ENCODE results near the gene ETFBKMT.

Gene ETFBKMT, protein sequence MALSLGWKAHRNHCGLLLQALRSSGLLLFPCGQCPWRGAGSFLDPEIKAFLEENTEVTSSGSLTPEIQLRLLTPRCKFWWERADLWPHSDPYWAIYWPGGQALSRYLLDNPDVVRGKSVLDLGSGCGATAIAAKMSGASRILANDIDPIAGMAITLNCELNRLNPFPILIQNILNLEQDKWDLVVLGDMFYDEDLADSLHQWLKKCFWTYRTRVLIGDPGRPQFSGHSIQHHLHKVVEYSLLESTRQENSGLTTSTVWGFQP

DNA sequence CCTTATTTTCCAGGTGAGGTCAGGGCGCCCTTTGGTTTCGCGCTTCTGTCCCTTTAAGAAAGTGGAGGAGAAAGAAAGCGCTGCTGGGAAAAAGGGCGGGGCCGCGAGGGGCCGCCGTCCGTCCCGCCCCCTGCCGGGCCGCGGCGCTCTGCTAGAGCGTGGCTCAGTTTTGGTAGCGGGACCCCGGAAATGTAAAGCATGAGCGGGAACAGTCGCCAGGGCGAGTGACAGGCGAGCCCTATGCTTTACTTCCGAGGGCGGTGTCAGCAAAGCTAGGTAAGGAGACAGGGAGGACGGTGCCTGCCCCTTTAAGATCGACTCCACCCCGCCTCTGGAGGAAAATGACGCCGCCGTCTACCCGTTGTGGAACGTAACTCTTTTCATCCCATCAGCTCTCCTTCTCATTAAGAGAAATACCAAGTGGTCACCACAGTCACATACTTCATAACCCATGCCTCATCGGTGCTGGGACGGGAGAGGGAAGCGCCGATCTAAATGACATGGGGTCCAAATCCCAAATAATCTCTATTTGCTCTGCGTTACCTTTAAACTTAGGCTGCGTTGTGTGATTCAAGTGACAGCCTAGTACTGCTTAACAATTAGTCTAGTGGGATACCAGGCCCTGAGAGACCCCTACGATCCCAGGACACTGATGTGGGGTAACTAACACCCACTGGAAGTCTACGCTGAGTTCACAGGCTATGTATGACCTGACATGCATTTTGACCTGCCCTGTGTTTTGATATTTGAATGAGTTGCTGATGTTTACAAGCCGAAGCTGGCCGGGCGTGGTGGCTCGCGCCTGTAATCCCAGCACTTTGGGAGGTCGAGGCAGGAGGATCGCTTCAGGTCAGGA is at the start of gene ETFBKMT:
Gene ETFBKMT (plus strand): TSS at position 602 of the 856 bp plus-strand sequence. CDS start 2,266 bp downstream, outside the sequence.
- peak; percentile 43 for DNase-seq

DNA sequence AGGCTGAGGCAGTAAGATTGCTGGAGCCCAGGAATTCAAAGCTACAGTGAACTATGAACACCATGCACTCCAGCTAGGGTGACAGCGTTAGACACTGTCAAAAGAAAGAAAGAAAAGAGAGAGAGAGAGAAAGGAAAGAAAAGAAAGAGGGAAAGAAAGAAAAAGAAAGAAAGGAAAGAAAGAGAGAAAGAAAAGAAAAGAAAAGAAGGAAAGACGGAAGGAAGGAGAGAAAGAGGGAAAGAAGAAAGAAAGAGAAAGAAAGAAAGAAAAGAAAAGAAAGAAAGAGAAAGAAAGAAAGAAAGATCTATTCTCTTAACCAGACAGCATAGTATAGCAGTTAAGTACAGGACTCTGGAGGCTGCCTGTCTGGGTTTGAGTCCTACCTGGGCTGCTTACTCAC is 46.7 kb upstream of the ETFBKMT start:
- DNase-seq: no peak

DNA sequence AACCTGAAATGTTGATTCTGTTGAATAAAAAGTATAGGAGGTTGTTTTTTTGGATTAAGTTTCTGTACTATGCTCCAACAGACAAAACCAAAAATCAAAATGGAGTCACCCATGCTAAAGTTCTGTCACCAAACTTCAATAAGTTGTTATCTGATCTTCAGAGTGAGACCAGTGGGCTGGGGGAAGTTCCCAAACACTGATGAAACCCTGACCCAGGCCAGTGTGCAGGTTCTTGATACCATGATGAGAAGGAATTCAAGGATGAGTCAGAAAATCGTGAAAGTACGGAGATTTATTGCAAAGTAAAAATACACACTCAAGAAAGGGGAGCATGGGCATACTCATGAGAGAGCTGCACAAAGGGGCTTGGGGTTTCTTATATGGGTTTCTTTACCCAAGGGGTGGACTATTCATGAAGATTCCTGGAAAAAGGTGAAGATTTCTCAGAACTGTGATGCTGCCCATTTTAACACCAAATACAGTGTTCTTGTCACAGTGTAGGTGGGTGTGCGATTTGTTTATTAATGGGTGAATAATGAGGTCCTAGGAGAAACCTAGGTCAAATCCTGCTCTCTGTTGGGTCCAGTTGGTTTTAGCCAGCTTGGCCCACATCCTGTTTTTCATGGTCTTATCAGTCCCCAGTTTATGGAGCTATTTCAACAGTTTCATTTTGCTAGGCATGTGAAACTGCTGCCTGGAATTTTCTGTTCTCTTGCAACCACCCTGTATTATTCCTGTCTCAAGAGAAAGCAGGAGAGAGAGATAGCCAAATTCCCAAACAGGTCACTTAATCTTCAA is 41.1 kb upstream of the ETFBKMT start:
- DNase-seq: no peak

DNA sequence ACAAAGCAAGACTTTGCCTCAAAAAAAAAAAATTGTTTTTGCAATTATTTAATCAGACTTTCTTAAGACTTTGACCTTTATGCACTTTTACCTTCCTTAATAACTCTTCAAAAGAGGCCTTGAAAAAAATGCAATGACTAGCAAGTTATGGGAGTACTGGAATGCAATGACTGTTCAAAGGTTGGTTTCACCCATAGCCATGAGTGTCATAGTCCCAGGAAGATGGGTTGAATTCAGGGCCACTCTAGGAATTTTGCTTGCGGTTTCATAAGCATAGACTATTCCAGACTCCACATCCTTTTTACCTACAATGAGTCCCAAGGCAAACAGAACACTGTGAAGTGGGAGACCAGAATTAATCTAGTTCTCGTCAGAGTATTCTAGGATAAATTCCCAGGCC is 39.2 kb upstream of the ETFBKMT start:
- no peak for DNase-seq

DNA sequence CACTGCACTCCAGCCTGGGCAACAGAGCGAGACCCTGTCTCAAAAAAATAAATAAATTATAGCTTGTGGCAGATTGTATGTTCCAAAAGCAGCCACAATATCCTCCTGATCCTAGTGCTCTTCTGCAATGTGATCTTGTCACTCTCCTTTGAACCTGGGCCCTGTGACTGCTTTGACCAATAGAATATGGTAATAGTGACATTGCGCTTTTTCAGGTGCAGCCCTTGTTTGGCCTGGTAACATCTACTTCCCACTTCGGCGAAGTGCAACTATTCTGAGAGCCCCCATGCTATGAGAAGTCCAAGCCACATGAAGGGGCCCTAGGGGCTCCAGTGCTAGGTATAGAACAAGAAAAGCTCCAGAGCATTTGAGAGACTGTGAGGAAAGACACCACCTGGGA is 37.5 kb upstream of the ETFBKMT start:
- DNase-seq: no peak

DNA sequence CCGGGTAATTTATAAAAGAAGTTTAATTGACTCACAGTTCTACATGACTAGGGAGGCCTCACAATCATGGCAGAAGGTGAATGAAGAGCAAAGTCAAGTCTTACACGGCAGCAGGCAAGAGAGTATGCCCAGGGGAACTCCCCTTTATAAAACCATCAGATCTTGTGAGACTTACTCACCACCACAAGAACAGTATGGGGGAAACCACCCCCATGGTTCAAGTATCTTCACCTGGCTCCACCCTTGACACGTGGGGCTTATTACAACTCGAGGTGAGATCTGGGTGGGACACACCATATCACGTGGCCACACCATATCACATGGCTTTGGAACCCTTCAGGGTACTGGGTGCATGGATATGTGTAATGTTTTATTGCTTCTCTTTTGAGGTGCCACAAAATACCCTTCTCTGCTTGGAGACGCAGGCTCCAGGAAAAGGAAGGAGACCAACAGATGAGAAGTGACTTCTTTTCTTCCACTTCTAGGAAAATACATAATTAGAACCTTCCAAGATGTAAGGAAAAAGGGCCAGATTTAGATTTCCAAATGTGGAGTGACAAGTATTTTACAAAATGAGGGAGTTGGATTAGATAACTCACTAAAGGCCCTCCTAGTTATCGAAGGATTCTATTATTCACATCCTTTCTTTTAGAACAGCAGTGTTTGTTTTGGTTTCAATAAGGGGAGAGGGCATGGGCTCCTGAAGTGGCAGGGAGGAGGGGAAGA is 33.1 kb upstream of the ETFBKMT start:
- no peak for DNase-seq

DNA sequence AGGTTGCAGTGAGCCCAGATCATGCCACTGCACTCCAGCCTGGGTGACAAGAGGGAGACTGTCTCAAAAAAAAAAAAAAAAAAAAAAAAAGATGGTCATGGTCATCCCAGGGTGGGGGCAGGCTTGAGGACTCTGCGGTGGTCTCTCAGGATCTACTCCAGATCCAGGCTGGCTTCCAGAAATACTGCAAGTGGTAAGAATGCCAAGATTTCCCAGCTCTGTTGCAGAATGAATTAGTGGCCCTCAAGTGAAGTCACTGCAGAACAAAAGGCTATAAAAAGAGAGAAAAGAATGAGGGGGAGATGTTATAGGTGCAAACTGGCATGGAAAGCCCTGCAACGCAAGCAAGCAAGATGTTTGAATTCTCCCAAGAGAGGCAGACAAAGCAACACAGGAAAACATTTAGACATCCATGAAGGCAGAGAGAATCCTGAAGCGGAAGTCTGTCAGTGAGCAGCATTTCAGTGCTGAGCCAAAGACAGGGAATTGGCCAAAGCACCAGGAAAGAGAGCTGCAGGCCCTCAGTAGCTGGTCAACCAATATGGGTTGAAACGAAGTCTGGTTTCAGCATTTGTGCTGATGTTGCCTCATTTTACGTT is 31.9 kb upstream of the ETFBKMT start:
- no peak for DNase-seq

DNA sequence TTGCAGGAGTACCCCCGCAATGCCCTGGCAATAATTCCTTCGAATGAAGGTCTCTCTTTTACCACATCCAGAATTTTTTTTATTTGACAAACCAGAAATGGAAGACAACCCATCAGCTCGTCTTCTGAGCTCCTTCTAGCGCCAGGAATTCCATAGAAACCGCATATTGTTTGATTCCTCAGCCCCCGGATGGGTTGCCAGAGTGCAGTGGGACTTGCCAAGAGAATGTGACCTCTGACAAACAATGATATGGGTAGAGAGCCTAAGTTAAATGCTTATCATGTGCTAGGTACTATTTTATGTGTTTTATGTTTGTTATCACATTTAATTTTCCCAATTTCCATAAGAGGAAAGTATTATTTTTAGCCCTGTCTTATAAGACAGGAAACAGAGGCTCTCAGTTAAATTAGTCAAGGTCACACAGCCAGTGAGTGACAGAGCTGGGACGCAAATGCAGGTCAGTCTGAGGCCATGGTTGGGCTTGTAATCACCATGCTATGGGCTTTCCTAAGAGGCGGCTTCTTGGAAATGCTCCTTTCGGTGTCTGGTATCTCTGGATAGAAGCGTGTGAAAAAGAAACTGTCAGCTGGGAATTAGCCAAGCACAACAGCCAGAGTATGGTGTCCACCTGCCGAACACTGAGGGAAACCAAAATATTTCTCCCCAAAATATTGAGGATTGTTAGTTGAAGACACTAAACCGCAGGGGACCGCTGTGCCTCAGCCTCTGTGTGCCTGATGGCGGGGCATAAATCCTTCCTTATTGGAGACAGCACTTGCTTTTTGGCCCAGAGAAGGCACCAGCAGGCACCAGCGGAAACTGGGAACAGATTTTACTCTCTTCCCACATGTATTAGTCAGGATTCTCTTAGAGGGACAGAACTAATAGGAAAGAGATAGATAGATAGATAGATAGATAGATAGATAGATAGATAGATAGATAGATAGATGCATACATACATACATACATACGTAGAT is 29.4 kb upstream of the ETFBKMT start:
- DNase-seq: no peak

DNA sequence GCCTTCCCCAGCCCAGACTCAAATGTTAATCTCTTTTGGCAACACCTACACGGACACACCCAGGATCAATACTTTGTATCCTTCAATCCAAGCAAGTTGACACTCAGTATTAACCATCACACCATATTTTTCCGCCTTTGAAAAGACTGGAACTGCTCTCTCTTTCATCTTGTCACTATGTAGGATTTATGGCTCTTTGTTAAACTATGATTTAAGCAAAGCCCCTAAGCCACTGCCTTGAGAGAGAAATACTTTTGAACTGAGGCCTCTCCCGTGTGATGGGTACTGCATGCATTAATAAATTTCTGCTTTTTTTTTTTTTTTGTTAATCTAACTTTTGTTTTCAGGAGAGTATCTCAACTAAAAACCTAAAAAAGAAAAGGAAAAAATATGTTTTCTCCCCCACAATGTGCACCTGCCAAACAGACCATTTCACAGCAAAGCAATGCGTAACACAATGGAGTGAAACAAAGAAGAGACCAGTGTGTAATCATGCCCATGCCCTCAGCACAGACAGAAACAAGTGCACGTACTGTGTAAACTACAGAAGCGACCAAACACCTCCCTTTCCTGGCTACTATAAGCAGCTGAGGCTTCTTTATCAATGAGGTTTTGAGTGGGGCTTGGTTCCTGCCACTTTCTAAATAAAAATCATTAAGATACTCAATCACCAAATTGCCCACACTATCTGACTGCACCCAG is 28.3 kb upstream of the ETFBKMT start:
- no peak for DNase-seq

DNA sequence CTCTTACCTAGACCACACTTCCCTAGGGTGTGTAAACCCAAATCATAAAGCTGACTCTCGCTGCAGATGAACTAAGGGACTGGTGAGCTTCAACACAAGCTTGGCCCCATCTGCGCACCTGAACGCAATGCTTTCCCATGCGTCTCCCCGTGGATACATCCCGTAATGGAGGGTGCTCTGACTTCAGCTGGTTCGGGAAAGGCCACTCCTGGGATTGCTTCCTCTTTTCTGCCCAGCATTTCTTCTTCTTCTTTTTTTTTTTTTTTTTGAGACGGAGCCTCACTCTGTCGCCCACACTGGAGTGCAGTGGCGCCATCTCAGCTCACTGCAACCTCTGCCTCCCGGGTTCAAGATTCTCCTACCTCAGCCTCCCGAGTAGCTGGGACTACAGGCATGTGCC is 27.7 kb upstream of the ETFBKMT start:
- no peak for DNase-seq

DNA sequence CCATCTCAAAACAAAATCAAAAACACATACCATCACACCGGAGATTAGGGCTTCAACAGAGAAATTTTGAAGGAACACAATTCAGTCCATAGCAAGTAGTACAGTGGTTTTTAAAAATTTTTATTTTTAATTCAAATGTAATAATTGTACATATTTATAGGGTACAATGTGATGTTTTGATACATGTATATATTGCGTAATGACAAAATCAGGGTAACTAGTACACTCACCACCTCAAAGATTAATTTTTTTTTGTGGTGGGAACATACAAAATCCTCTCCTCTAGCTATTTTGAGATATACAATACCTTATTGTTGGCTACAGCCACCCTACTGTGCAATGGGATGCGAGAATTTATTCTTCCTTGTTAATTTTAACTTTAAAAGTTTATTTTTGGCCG is 26.0 kb upstream of the ETFBKMT start:
- no peak for DNase-seq

DNA sequence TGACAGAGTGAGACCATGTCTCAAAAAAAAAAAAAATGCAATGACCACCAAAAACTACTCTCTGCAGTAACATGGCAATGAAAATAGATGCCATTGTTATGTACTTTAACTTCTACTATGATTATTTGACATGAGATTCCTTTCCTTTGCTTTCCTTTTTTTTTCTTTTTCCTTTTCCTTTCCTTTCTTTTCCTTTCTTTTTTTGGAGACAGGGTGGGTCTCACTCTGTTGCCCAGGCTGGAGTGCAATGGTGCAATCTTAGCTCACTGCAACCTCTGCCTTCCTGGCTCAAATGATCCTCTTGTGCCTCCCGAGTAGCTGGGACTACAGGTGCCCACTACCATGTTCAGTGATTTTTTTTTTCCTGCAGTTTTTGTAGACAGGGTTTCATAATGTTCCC is 24.9 kb upstream of the ETFBKMT start:
- no peak for DNase-seq

DNA sequence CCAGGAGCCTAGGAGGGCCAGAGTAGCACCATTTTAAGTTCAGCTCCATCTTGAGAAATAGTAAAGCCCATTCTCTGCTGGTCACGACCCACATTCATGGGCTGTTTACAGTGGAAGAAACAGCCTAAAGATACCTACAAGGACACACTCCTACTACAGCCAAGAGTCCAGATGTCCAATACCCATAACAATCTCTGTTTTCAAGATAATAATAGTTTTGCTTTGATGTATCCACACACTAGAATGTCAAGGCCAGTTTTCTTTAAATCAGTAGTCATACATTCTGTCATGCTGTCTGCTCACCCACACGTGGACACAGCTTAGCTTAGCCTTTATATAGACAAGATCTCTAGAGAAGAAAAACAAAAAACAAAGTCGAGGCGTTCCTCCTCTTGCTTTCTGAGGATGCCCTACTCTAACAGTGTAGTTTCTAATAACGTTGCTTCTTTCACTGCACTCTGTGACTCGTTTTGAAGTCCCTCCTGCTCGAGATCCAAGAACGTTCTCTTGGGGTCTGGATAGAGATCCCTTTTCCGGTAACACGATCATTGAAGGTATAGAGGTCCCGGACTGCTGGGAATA is 17.9 kb upstream of the ETFBKMT start:
- no peak for DNase-seq

DNA sequence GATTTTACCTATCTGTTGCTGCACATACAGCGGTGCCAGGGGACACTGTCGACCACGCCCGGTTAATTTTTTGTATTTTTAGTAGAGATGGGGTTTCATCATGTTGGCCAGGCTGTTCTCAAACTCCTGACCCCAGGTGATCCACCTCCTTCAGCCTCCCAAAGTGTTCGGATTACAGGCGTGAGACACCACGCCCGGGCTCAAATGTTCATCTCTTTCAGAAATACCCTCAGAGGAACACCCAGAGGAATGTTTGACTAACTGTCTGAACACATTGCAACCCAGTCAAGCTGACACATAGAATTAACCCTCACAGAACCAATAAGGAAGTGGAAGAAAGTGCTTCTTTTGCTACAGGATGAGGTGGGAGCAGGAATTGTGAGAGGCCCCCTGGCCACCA is 15.0 kb upstream of the ETFBKMT start:
- no peak for DNase-seq

DNA sequence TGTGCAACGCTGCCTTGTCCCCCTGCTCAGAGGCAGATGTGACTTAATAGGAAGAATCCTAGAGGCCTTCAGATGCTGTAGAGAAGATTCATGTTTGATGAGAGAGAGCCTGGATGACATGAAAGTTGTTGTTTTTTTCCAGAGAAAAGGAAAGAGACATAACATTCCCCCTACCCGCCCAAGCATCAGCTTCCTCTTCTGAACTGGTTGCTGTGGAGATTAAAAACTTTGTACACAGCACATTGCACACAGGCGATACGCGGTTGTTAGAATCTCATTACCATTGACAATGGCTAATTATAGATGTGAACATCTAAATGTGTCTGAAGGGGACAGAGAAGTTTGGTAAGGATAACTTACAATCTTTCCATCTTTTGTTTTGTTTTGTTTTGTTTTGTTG is 13.6 kb upstream of the ETFBKMT start:
- no peak for DNase-seq

DNA sequence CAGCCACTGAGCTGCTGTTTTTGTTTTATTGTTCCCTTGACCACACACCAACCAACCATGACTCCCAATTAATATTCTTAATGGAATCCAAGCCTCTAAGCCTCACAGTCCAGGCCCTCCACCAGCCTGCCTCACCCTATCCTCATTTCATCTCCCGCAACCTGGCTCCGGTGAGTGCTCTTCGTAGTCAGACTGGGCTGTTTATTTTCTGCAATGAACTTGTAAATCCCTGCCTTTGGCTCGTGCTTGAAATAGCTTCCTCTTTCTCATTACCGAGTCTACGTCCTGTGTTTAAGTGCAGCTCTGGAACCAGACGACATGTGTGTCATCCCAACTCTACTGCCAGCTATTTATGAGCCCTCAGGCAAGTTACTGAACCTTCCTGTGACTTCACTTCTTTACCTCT is 12.4 kb upstream of the ETFBKMT start:
- DNase-seq: no peak

DNA sequence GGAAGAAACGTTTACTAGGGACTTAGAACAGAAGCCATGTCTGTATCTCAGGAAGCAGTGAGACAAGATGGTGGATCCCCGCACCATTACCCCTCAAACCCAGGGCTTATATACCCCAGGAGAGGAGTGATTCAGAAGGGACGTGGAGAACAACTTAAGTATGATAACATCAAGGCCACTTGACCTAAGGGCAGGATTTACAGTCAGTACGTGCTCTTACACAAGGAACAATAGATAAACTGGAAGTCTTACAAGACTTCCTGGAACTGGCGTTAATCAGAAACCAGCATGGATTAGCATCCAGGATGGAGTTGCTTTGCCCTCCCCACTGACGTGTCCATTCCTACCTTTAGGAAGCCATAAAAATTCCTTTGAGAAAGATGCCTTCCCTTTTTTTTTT is 8.6 kb upstream of the ETFBKMT start:
- no peak for DNase-seq

DNA sequence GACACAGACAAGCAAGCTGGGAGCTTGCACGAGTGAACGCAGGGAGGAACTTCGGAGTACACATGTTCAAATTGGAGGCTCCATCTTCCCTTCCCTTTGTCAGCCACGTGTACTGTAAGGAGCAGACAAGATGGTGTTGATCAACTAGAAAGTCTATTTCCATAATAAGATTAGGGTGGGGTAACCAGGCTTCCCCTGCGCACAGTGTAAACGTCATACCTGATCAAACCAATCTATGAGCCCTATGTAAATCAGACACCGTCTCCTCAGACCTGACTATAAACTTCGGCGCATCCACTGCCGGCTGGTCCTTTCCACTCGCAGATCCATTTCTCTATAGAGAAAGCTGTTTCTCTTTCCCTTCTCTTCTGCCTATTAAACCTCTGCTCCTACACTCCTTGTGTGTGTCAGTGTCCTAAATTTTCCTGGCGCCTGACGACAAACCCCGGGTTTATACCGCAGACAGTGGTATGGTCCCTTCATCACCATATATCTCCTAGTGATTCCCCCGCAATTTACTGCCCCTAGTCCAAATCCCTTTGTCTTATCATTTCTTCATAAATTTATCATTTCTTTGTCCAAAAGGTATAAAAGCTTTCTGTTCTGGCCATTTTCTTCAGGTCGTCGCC is 7.5 kb upstream of the ETFBKMT start:
- DNase-seq: no peak

DNA sequence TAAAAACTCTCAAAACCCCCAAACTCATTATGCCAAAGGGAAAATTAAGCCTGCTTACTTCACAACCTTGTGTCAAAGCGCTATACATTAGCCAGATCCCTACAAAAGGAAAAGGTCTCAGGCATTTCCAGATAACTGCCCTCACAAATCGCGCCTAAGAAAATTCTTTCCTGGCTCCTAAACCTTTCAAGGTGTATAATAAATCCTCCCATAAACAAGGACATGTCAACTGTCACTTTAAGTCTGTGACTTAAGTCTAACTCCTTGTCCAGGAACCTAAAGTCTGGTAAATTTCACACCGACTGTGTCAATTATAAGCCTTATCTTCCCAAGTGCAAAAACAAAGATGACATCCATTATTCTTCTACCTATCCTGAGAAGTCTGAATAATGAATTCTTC is 4.3 kb upstream of the ETFBKMT start:
- DNase-seq: no peak

DNA sequence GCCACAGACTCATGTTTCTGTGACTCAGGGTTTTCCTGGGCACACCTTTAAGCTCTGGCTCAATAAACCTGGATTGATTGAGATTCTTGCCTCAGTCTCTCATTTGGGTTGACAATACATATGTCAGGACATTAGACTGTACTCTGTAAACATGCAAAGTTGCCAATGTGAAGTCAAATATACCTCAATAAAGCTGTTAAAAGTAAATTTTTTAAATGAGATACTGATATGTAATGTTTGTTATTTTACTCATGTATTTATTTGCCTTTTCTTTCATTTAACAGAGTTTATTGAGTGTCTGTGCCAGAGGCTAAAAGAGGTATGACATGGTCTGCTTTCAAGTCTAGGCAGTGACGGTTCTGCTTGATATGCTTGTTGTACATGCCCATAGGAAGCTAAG is 3.7 kb upstream of the ETFBKMT start:
- no peak for DNase-seq

All from amniotic stem cell (primary cell).